GM13977 (cell line): Measurements from ENCODE around the gene SYNRG.

Experiments used
- DNase-seq: peaks from one replicate; pipeline ENCODE4 v3.0.0; 2012; ENCODE audit warnings: low spot score
- in situ Hi-C: fragments of 300-500 bp; cut with MboI; formaldehyde crosslinking; loops from one replicate; pipeline ENCODE4 v1.12.0; 2022; ENCODE audit warnings: low sequenced_read_pairs, low pct_unique_long_range_greater_than_20kb, mixed read lengths, inconsistent platforms; ENCODE audit not compliant: unreplicated experiment
- TF ChIP-seq, protein P1 (sequence below): IDR thresholded peaks from 2 replicates; pipeline ENCODE4 v1.5.1; 2012; ENCODE audit warnings: mild to moderate bottlenecking, control low read depth; ENCODE audit not compliant: insufficient read depth; ENCODE audit errors: extremely low read depth, missing control alignments

The SYNRG gene

GRCh38 chr17:37503148-37503547 lies 106.1 kb downstream of the SYNRG start:
- TF ChIP-seq, protein P1, sequence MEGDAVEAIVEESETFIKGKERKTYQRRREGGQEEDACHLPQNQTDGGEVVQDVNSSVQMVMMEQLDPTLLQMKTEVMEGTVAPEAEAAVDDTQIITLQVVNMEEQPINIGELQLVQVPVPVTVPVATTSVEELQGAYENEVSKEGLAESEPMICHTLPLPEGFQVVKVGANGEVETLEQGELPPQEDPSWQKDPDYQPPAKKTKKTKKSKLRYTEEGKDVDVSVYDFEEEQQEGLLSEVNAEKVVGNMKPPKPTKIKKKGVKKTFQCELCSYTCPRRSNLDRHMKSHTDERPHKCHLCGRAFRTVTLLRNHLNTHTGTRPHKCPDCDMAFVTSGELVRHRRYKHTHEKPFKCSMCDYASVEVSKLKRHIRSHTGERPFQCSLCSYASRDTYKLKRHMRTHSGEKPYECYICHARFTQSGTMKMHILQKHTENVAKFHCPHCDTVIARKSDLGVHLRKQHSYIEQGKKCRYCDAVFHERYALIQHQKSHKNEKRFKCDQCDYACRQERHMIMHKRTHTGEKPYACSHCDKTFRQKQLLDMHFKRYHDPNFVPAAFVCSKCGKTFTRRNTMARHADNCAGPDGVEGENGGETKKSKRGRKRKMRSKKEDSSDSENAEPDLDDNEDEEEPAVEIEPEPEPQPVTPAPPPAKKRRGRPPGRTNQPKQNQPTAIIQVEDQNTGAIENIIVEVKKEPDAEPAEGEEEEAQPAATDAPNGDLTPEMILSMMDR = no peak
- DNase-seq = no peak
- in situ Hi-C loops = no loop called here

DNA sequence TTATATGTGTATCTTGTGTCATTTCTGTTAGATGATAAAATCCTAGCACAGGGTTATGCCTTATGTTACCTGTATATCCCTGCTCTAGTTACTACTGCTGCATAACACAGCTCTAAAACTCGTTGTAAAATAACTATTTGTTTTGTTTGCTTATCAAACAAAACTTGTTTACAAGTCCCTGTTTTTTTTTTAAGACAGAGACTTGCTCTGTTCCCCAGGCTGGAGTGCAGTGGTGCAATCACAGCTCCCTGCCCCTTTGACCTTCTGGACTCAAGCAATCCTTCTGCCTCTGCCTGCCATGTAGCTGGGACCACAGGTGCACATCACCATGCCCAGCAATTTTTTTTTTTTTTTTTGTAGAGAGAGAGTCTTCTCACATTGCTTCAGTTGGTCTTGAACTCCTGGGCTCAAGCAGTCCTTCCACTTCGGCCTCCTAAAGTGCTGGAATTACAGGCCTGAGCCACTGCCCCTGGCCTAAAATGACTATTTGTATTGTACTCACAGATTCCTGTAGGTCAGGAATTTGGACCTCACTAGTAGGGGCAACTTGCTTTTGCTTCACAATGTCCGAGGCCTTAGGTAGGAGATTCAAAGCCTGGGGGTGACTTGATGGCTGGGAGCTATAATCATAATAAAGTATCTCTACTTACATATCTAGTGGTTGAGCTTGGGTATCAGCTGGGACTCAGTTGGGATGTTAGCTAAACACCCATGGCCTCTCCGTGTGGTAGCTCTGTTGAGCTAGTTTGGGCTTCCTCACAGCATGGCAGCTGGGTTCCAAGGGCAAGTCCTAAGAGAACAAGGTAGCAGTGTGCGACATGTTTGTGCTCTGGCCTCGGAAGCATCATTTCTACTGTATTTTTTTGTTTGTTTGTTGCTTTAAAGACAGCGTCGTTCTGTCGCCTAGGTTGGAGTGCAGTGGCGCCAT lies 106.9 kb downstream of the SYNRG start:
- in situ Hi-C loops = no loop called here
- DNase-seq = no peak
- TF ChIP-seq, protein P1 = no peak

DNA sequence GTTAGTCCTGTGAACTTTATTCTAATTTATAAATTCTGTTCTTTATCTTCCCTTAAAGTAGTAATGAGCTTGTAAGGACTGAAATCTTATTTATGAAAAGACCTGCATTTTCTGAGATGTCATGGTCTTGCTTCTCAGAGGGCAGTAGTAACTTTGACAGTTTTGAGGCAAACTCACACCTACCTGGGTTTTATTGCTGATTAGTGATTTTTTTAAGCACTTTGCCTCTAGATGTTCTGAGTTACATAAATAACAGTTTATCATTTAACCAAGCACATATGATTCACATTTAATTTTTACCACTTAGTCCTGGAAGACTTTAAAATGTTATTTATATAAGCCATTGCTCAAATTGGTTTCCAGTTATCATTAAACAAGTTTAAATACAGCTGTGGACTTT lies 108.8 kb downstream of the SYNRG start:
- no peak for DNase-seq
- TF ChIP-seq, protein P1 = no peak
- in situ Hi-C loops = no loop called here

- in situ Hi-C loops = no loop called here
- TF ChIP-seq, protein P1 = no peak
- DNase-seq = no peak
Observed at GRCh38 chr17:37494971-37495370, 114.2 kb downstream of the SYNRG start.

GRCh38 chr17:37494401-37494831 lies 114.8 kb downstream of the SYNRG start:
- DNase-seq = no peak
- TF ChIP-seq, protein P1 = no peak
- in situ Hi-C loops = no loop called here

DNA sequence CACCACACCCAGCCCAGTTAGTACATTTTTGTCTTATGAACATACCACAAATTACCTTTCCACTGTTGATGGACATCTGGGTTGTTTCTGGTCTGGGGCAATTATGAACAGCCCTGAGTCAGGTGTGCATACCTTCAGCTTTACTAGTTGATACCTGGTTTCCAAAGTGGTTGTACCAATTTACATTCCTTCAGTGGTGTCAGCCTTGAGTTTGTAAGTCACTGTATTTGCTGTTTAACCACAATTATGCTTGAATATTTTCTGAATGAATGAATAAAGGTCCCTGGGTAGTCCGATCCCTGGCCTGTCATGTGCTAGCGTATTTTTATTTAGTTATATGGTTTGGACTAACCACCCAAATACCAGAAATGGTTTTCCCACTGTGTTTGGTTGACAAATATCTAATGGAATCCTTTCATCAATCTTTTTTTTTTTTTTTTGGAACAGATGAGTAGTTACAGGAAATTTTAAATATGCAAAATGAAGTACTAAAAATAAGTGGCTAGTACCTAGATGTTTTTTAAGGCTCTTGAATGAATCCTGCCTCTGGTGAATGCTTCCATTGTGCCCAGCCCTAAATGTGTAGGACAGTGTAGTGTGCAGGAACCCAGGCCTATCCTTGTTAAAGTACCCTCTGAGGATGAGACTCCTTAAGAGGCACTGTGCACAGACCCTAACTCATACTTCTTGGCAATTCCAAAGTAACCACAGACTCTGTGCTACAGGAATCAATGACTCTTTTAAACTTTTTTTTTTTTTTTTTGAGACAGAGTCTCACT lies 115.8 kb downstream of the SYNRG start:
- TF ChIP-seq, protein P1 = no peak
- DNase-seq = no peak
- in situ Hi-C loops = no loop called here
